Erythroblast (primary cell): Measurements from ENCODE around the gene ETS2.

Source experiments
- GATA1 ChIP-seq: IDR thresholded peaks from 2 replicates; pipeline ENCODE4 v1.6.1; 2011; ENCODE audit warnings: low read depth, mild to moderate bottlenecking, control low read depth, low read length, moderate library complexity
- POLR2A ChIP-seq: IDR thresholded peaks from 2 replicates; pipeline ENCODE4 v1.6.1; 2011; ENCODE audit warnings: mild to moderate bottlenecking, low read length

- no peak for TF ChIP-seq POLR2A
- no peak for TF ChIP-seq GATA1
Measured at GRCh38 chr21:38839328-38840286, 33.9 kb downstream of the ETS2 start.
